Panc1 (cell line): ENCODE data around the gene RBM47. TPM values are rescaled to one million over a fixed set of nuclear protein-coding genes. Genes with fewer than 3 reads are reported as not detected.

Source experiments
- ATAC-seq: fragments of 200-7000 bp; cut with Tn5 transposase; 2 replicates; pipeline ENCODE4 v1.9.1; 2020; ENCODE audit warnings: mild to moderate bottlenecking, moderate library complexity
- BruUV-seq: library from RNA; stranded (reverse); fragments of 400-500 nt; replicated peaks from 2 replicates; lab custom pipeline; 2021; lab: Mats Ljungman, UMichigan
- CTCF ChIA-PET: fragments of 300-600 bp; sonication (Branson Sonifier 250); formaldehyde crosslinking; loops from one replicate; lab custom pipeline; 2022; ENCODE audit warnings: antibody characterized with exemption; lab: Charles Lee
- POLR2A ChIA-PET: fragments of 300-600 bp; sonication (Branson Sonifier 250); formaldehyde crosslinking; loops from one replicate; lab custom pipeline; 2022; ENCODE audit warnings: antibody characterized with exemption; lab: Charles Lee
- DNase-seq: peaks from one replicate; pipeline ENCODE4 v3.0.0-alpha.2; 2010; ENCODE audit warnings: low read depth, low spot score
- H3K27ac ChIP-seq: 2 replicates; pipeline ENCODE4 v1.5.1; 2011; ENCODE audit warnings: mild to moderate bottlenecking, low read length, inconsistent platforms
- H3K27me3 ChIP-seq: fragments of 200-500 bp; sonication (Bioruptor generic); 2 replicates; pipeline ENCODE4 v1.6.0; 2014; ENCODE audit warnings: low read length, inconsistent platforms; ENCODE audit not compliant: control insufficient read depth, insufficient read depth
- H3K36me3 ChIP-seq: fragments of 200-500 bp; sonication (Bioruptor generic); 2 replicates; pipeline ENCODE4 v1.5.1; 2014; ENCODE audit warnings: inconsistent platforms, mild to moderate bottlenecking, low read length, moderate library complexity; ENCODE audit not compliant: control insufficient read depth, insufficient read depth
- H3K4me1 ChIP-seq: 2 replicates; pipeline ENCODE4 v1.5.1; 2011; ENCODE audit warnings: inconsistent platforms, mild to moderate bottlenecking, low read length, moderate library complexity; ENCODE audit not compliant: control insufficient read depth, insufficient read depth
- H3K4me3 ChIP-seq, 2 experiments: 2 replicates each; pipeline ENCODE4 v1.5.1; 2011 to 2012; ENCODE audit warnings: low read depth in 2 of 2, low read length in 2 of 2, mild to moderate bottlenecking in 2 of 2, inconsistent platforms in 1 of 2, moderate library complexity in 1 of 2
- H3K9me3 ChIP-seq: fragments of 200-500 bp; sonication (Bioruptor generic); 2 replicates; pipeline ENCODE4 v1.5.1; 2014; ENCODE audit warnings: low read depth, mild to moderate bottlenecking, inconsistent platforms, low read length, moderate library complexity; ENCODE audit not compliant: control insufficient read depth, insufficient read depth
- CTCF ChIP-seq: fragments of 450-650 bp; IDR thresholded peaks from 2 replicates; pipeline ENCODE4 v1.5.1; 2017; ENCODE audit warnings: mild to moderate bottlenecking
- POLR2AphosphoS5 ChIP-seq: IDR thresholded peaks from 2 replicates; pipeline ENCODE4 v1.6.1; 2012; ENCODE audit warnings: mild to moderate bottlenecking, low read depth, low read length, moderate library complexity
- SIN3A ChIP-seq: IDR thresholded peaks from 2 replicates; pipeline ENCODE4 v1.6.1; 2012; ENCODE audit warnings: low read depth, mild to moderate bottlenecking, low read length, moderate library complexity, borderline replicate concordance; ENCODE audit not compliant: insufficient read depth
- TCF7L2 ChIP-seq: IDR thresholded peaks from 2 replicates; pipeline ENCODE4 v1.6.1; 2011; ENCODE audit warnings: mild to moderate bottlenecking, low read depth, low read length, inconsistent platforms
- in situ Hi-C: cut with HindIII; loops from 2 replicates; pipeline ENCODE4 v1.10.0; 2016; ENCODE audit warnings: low sequenced_read_pairs, low pct_unique_long_range_greater_than_20kb
- intact Hi-C: fragments of 100-400 bp; cut with micrococcal nuclease; formaldehyde crosslinking; loops from one replicate; pipeline ENCODE4 v1.10.0; 2022; ENCODE audit not compliant: unreplicated experiment
- total RNA-seq: library from RNA; stranded (reverse); gene quantifications from one replicate; pipeline ENCODE4 v1.2.1, GENCODE V29; 2021; ENCODE audit not compliant: unreplicated experiment
- TF ChIP-seq, protein P1 (sequence below), 2 experiments: IDR thresholded peaks; 2 replicates each; pipeline ENCODE4 v1.6.1; 2011 to 2012; ENCODE audit warnings: low read depth in 2 of 2, control low read depth in 1 of 2, low read length in 1 of 2, mild to moderate bottlenecking in 1 of 2, moderate library complexity in 1 of 2; ENCODE audit not compliant: insufficient read depth in 1 of 2

The RBM47 gene
- total RNA-seq, 1 experiment from 2014 or later: 2.0 TPM

- in situ Hi-C loops (no loop called here), intact Hi-C loops (no loop called here)
- Histone ChIP-seq H3K4me1 (peaks cover 3% of the 10 kb centered on the region; the same call in 1 of the 2 replicates), H3K27me3 (no peaks in the 10 kb centered on the region), H3K36me3 (no peaks in the 10 kb centered on the region), H3K9me3 (no peaks in the 10 kb centered on the region), H3K27ac (no peak overlapping the region), H3K4me3 (no peak overlapping the region)
- BruUV-seq: no TSS peak
- POLR2A ChIA-PET: no interaction called here
- ATAC-seq: no peak
- DNase-seq: no peak
- CTCF ChIA-PET: interaction anchor here (0.6 kb wide), 1 partner anchor 320 kb away, joined by 4 read pairs; no protein-coding TSS in a partner anchor
- TF ChIP-seq, protein P1, sequence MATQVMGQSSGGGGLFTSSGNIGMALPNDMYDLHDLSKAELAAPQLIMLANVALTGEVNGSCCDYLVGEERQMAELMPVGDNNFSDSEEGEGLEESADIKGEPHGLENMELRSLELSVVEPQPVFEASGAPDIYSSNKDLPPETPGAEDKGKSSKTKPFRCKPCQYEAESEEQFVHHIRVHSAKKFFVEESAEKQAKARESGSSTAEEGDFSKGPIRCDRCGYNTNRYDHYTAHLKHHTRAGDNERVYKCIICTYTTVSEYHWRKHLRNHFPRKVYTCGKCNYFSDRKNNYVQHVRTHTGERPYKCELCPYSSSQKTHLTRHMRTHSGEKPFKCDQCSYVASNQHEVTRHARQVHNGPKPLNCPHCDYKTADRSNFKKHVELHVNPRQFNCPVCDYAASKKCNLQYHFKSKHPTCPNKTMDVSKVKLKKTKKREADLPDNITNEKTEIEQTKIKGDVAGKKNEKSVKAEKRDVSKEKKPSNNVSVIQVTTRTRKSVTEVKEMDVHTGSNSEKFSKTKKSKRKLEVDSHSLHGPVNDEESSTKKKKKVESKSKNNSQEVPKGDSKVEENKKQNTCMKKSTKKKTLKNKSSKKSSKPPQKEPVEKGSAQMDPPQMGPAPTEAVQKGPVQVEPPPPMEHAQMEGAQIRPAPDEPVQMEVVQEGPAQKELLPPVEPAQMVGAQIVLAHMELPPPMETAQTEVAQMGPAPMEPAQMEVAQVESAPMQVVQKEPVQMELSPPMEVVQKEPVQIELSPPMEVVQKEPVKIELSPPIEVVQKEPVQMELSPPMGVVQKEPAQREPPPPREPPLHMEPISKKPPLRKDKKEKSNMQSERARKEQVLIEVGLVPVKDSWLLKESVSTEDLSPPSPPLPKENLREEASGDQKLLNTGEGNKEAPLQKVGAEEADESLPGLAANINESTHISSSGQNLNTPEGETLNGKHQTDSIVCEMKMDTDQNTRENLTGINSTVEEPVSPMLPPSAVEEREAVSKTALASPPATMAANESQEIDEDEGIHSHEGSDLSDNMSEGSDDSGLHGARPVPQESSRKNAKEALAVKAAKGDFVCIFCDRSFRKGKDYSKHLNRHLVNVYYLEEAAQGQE (IDR thresholded peaks at IDR 0.05; ENCODE audit: insufficient read depth in 1 of 2, low read depth in 2 of 2, low read length in 1 of 2): no peak
- TF ChIP-seq TCF7L2: no peak
- TF ChIP-seq SIN3A: no peak
- no peak for TF ChIP-seq POLR2AphosphoS5
- no peak for TF ChIP-seq CTCF
Observed at GRCh38 chr4:40582413-40582812, 47.3 kb downstream of the RBM47 start.

- DNase-seq: no peak
- in situ Hi-C loops: no loop called here
- TF ChIP-seq SIN3A (no peak), CTCF (no peak)
Observed at GRCh38 chr4:40581254-40582140, 48.2 kb downstream of the RBM47 start.

More at GRCh38 chr4:40581254-40582140, 48.2 kb downstream of the RBM47 start:
- H3K27ac ChIP-seq: no peak overlapping the region
- no peak overlapping the region for H3K4me3 ChIP-seq
- no peaks in the 10 kb centered on the region for H3K27me3 ChIP-seq
- H3K9me3 ChIP-seq: no peaks in the 10 kb centered on the region
- ChIA-PET CTCF (no interaction called here), POLR2A (no interaction called here)
- no peaks in the 10 kb centered on the region for H3K36me3 ChIP-seq
- peaks cover 12% of the 10 kb centered on the region for H3K4me1 ChIP-seq
- ATAC-seq: no peak
- intact Hi-C loops: no loop called here
- BruUV-seq: no TSS peak
